Endothelial cell of umbilical vein (primary cell): ENCODE measurements around the gene TMEM98.

Source experiments
- CTCF ChIP-seq, 2 donors: IDR thresholded peaks; 1 replicate in 1 of 2; 2 replicates in 1 of 2; pipeline ENCODE4 v1.5.1; 2011; ENCODE audit warnings: low read length in 2 of 2, mild to moderate bottlenecking in 2 of 2, moderate library complexity in 2 of 2, control low read depth in 1 of 2, inconsistent platforms in 1 of 2, low read depth in 1 of 2; ENCODE audit not compliant: insufficient read depth in 1 of 2; ENCODE audit errors: extremely low read depth in 1 of 2
- EZH2 ChIP-seq: IDR thresholded peaks from 2 replicates; pipeline ENCODE4 v1.6.1; 2012; ENCODE audit warnings: borderline replicate concordance, low read depth, mild to moderate bottlenecking, moderate library complexity, low read length, inconsistent platforms; ENCODE audit not compliant: severe bottlenecking
- MAX ChIP-seq: IDR thresholded peaks from 2 replicates; pipeline ENCODE4 v1.6.1; 2011; ENCODE audit not compliant: insufficient read depth, insufficient read length
- MYC ChIP-seq: IDR thresholded peaks from one replicate; pipeline ENCODE4 v1.6.1; 2011; ENCODE audit warnings: mild to moderate bottlenecking, low read depth, low read length
- POLR2A ChIP-seq: IDR thresholded peaks from 2 replicates; pipeline ENCODE4 v1.6.1; 2012; ENCODE audit warnings: low read depth, mild to moderate bottlenecking, control low read depth, low read length
- POLR2AphosphoS5 ChIP-seq: IDR thresholded peaks from 2 replicates; pipeline ENCODE4 v1.6.1; 2012; ENCODE audit warnings: low read depth, mild to moderate bottlenecking, control low read depth, low read length, moderate library complexity; ENCODE audit not compliant: insufficient read depth

- TF ChIP-seq MAX (no peak), CTCF (IDR thresholded peaks at IDR 0.05; ENCODE audit: extremely low read depth in 1 of 2, insufficient read depth in 1 of 2, low read depth in 1 of 2, low read length in 2 of 2) (no peak), EZH2 (no peak), POLR2AphosphoS5 (no peak), POLR2A (no peak), MYC (no peak)
Measured at GRCh38 chr17:32931686-32932085, 3.7 kb downstream of the TMEM98 start.
